ENCODE measurements around the gene CCL17.
A peak's percentile ranks its signal among the peaks of the same experiment; 100 is the strongest.

The CCL17 gene

DNA sequence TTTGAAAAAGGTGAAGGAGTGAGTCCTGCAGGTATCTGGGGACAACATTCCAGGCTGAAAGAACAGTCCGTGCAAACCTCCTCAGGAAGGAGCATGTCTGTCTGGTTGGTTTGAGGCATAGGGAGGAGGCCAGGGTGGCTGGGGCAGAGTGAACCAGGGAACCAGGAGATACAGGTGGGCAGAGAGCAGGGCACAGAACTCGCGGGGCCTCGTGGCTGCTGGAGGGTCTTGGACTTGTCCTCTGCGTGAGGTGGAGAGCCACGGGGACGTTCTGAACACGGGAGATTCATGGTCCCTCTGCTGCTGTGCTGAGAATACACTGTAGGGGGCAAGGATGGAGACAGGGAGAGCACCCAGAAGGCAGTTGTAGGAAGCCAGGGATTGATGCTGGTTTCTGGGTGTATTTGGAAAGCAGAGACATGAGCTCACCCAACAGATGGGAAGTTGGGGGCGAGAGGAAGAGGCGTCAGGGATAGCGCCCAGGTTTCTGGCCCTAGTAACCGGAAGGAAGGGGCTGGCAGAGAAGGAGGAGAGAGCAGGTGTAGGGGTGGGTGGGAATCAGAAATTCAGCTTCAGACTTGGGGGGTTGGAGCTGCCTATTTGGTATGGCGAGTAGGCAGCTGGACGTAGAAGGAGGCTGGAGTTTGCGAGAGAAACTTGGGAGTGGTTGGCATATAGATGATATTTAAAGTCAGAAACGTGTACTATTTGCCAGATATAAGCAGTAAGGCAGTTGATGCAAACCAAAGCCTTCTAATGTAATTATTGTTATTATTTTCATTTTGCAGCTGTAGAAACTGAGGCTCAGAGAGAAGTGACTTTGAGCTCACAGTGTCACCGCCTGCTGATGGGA, at the start of gene CCL17:
TSS of gene CCL17 (plus strand) at position 803 of the 853 bp plus-strand sequence. CDS start 9,166 bp downstream, outside the sequence.
- no peak within 1 kb of the TSS for H3K4me3 ChIP-seq (ENCODE audit: low read depth, low read length)
- DNase-seq (ENCODE audit: low read depth) = no peak
- TF ChIP-seq, protein P1, sequence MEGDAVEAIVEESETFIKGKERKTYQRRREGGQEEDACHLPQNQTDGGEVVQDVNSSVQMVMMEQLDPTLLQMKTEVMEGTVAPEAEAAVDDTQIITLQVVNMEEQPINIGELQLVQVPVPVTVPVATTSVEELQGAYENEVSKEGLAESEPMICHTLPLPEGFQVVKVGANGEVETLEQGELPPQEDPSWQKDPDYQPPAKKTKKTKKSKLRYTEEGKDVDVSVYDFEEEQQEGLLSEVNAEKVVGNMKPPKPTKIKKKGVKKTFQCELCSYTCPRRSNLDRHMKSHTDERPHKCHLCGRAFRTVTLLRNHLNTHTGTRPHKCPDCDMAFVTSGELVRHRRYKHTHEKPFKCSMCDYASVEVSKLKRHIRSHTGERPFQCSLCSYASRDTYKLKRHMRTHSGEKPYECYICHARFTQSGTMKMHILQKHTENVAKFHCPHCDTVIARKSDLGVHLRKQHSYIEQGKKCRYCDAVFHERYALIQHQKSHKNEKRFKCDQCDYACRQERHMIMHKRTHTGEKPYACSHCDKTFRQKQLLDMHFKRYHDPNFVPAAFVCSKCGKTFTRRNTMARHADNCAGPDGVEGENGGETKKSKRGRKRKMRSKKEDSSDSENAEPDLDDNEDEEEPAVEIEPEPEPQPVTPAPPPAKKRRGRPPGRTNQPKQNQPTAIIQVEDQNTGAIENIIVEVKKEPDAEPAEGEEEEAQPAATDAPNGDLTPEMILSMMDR (IDR thresholded peaks at IDR 0.05; ENCODE audit: insufficient read depth, low read depth, low read length, missing control alignments) = no peak

DNA sequence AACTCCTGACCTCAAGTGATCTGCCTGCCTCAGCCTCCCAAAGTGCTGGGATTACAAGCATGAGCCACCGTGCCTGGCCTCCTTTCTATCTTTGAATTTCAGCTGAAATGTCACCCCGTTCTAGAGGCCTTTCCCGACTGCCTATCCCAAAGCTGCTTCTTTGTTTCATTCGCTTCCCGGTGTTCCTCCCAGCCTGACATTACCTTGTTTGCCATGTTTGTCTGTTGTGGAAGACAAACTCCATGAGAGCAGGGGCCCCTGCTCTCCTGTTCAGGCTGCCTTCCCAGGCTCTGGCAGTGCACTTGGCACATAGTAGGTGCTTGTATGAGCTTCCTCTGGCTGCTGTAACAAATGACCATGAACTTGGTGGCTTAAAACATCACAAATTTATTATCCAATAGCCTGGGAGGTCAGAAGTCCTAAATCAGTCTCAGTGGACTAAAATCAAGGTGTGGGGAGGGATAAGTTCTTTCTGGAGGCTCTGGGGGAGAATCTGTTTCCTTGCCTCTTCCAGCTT, 48.6 kb upstream of the CCL17 start:
- no peak overlapping the region for H3K4me3 ChIP-seq (ENCODE audit: low read depth, low read length)
- TF ChIP-seq, protein P1 (IDR thresholded peaks at IDR 0.05; ENCODE audit: insufficient read depth, low read depth, low read length, missing control alignments) = no peak
- no peak for DNase-seq (ENCODE audit: low read depth)

DNA sequence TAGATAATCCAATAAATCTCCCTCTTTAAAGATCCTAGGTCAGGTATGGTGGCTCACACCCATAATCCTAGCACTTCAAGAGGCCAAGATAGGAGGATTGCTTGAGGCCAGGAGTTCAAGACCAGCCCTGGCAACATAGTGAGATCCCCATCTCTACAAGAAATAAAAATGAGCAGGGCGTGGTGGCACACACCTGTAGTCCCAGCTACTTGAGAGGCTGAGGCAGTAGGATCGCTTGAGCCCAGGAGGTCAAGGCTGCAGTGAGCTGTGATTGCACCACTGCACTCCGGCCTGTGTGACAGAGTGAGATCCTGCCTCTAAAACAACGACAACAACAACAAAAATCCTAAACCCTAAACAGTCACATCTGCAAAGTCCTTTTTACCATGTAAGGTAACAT, 48.0 kb upstream of the CCL17 start:
- no peak for DNase-seq (ENCODE audit: low read depth)
- H3K4me3 ChIP-seq (ENCODE audit: low read depth, low read length) = no peak overlapping the region
- TF ChIP-seq, protein P1 (IDR thresholded peaks at IDR 0.05; ENCODE audit: insufficient read depth, low read depth, low read length, missing control alignments) = no peak

DNA sequence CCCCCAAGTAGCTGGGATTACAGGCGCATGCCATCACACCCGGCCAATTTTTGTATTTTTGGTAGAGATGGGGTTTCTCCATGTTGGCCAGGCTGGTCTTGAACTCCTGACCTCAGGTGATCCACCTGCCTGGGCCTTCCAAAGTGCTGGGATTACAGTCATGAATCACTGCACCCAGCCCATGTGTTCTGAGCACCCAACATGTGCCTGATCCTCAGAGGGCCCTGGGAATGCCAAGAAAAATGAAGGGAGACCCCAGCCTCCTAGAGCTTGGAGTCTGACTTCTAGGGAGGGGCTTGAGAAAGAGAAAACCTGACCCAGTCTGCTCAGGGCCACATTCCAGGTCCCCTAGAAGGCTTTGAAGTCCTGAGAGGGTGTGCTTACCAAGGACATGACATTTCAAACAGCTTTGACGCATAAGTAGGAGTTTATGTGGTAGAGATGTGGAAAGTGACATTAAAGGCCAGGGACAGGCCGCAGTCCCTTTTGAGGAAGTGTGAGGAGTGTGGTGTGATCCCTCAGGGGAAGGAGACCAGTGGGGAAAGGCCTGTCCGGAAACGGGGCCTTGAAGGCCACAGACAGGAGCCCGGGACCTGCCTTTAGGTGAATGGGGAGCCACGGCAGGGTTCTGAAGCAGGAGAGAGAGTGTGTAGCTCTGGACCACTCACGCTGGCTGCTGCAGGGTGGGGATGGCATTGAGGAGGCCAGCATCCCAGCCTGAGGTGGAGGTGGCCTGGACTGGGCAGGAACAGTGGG, 47.1 kb upstream of the CCL17 start:
- TF ChIP-seq, protein P1 (IDR thresholded peaks at IDR 0.05; ENCODE audit: insufficient read depth, low read depth, low read length, missing control alignments) = no peak
- no peak overlapping the region for H3K4me3 ChIP-seq (ENCODE audit: low read depth, low read length)
- peak; percentile 79 for DNase-seq (ENCODE audit: low read depth)

DNA sequence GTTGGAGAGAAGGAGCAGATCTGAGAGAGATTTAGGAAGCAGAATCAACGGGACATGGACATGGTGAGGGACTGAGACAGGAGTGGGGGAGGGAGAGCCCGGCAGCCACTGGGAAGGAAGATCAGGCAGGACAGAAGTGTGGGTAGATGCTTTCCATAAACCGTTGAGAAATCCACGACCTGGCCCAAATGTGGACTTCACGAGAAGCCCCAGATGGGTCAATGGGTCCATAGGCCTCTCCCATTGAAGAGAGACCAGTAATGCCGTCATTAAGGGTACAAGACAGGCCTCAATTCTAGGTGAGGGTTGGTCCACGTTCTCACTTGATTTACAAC, 46.5 kb upstream of the CCL17 start:
- TF ChIP-seq, protein P1 (IDR thresholded peaks at IDR 0.05; ENCODE audit: insufficient read depth, low read depth, low read length, missing control alignments) = no peak
- H3K4me3 ChIP-seq (ENCODE audit: low read depth, low read length) = peak overlapping the region; percentile 57
- DNase-seq (ENCODE audit: low read depth) = no peak

DNA sequence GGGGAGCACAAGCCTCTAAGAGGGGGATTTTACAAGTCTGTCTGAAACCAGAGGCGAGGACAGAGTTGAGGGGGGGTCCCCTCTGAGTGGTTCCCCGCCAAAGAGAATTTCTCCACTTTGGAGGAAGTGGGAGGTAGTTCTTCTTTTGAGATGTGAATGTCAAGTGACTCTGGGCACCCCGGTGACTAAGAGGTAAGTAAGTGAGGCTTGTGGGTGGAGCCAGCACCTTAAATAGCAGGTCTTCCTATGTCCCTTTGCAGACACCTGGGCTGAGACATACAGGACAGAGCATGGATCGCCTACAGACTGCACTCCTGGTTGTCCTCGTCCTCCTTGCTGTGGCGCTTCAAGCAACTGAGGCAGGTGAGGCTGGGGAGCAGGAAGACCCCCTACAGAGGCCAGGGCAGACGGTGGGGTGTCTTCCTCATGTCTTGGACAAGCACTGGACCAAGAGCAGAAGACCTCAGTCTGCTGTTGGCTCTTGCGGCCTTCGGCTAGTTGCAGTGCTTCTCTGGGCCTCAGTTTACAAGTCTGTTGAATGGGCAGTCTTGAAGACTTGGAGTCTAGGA, 46.0 kb upstream of the CCL17 start, which contains the start of gene CCL22:
TSS of gene CCL22 (plus strand) at position 257 of the 569 bp plus-strand sequence. CDS start at position 291, 34 bp downstream.
- TF ChIP-seq, protein P1 (IDR thresholded peaks at IDR 0.05; ENCODE audit: insufficient read depth, low read depth, low read length, missing control alignments) = no peak
- peak within 1 kb of the TSS; percentile 57 for H3K4me3 ChIP-seq (ENCODE audit: low read depth, low read length)
- peak; percentile 86 for DNase-seq (ENCODE audit: low read depth)
